GM23338 (cell line): ENCODE measurements around the gene ADGRD1. TPM values are rescaled to one million over a fixed set of nuclear protein-coding genes. Genes with fewer than 3 reads are reported as not detected.

Experiments
- ATAC-seq: fragments of 200-7000 bp; cut with Tn5 transposase; 3 replicates; pipeline ENCODE4 v1.9.1; 2020
- DNase-seq: peaks from one replicate; pipeline ENCODE4 v3.0.0-alpha.2; 2015; ENCODE audit warnings: low spot score
- H2AFZ ChIP-seq: fragments of 200-600 bp; sonication (generic); 2 replicates; pipeline ENCODE4 v1.8.0; 2016; ENCODE audit warnings: antibody characterized with exemption, mild to moderate bottlenecking, moderate library complexity
- H3F3A ChIP-seq: fragments of 200-600 bp; sonication (generic); replicated peaks from 2 replicates; pipeline ENCODE4 v1.8.0; 2017; ENCODE audit warnings: antibody characterized with exemption, mixed run types, low read depth
- H3K27ac ChIP-seq: fragments of 200-600 bp; sonication (generic); 2 replicates; pipeline ENCODE4 v1.6.1; 2016; ENCODE audit warnings: low read depth
- H3K27me3 ChIP-seq: fragments of 200-600 bp; sonication (generic); 2 replicates; pipeline ENCODE4 v1.8.0; 2016; ENCODE audit warnings: mild to moderate bottlenecking, mixed run types, moderate library complexity; ENCODE audit not compliant: insufficient read depth
- H3K36me3 ChIP-seq: fragments of 200-600 bp; sonication (generic); 2 replicates; pipeline ENCODE4 v1.8.0; 2016; ENCODE audit warnings: mild to moderate bottlenecking; ENCODE audit not compliant: insufficient read depth
- H3K4me1 ChIP-seq: fragments of 200-600 bp; sonication (generic); 2 replicates; pipeline ENCODE4 v1.8.0; 2016; ENCODE audit warnings: mild to moderate bottlenecking, moderate library complexity; ENCODE audit not compliant: insufficient read depth
- H3K4me2 ChIP-seq: fragments of 200-600 bp; sonication (generic); 2 replicates; pipeline ENCODE4 v1.7.1; 2017; ENCODE audit warnings: mixed run types
- H3K4me3 ChIP-seq: fragments of 200-600 bp; sonication (generic); 2 replicates; pipeline ENCODE4 v1.6.1; 2016; ENCODE audit warnings: mixed run types
- H3K79me2 ChIP-seq: fragments of 200-600 bp; sonication (generic); replicated peaks from 2 replicates; pipeline ENCODE4 v1.8.0; 2017; ENCODE audit warnings: mild to moderate bottlenecking; ENCODE audit not compliant: insufficient read depth
- H3K9me2 ChIP-seq: fragments of 200-600 bp; sonication (generic); 2 replicates; pipeline ENCODE4 v1.8.0; 2017; ENCODE audit not compliant: insufficient read depth
- H4K20me1 ChIP-seq: fragments of 200-600 bp; sonication (generic); replicated peaks from 2 replicates; pipeline ENCODE4 v1.8.0; 2017; ENCODE audit warnings: mild to moderate bottlenecking; ENCODE audit not compliant: insufficient read depth
- H3K27ac Mint-ChIP-seq: 2 replicates; pipeline ENCODE4 v1.8.0; 2020; ENCODE audit warnings: inconsistent platforms, mild to moderate bottlenecking, moderate library complexity, mixed read lengths
- H3K27me3 Mint-ChIP-seq: 3 replicates; pipeline ENCODE4 v1.8.0; 2022; ENCODE audit warnings: low read depth, mild to moderate bottlenecking, moderate library complexity, mixed read lengths, inconsistent platforms; ENCODE audit not compliant: insufficient read depth, poor library complexity
- H3K36me3 Mint-ChIP-seq: 3 replicates; pipeline ENCODE4 v1.8.0; 2021; ENCODE audit warnings: low read depth, mild to moderate bottlenecking, inconsistent platforms, moderate library complexity, mixed read lengths
- H3K4me1 Mint-ChIP-seq: 3 replicates; pipeline ENCODE4 v1.8.0; 2020; ENCODE audit warnings: mild to moderate bottlenecking, inconsistent platforms, mixed read lengths
- H3K4me3 Mint-ChIP-seq: 3 replicates; pipeline ENCODE4 v1.8.0; 2021; ENCODE audit warnings: moderate library complexity, mild to moderate bottlenecking, inconsistent platforms, mixed read lengths
- H3K9me3 Mint-ChIP-seq: 3 replicates; pipeline ENCODE4 v1.8.0; 2020; ENCODE audit warnings: moderate library complexity, mild to moderate bottlenecking, inconsistent platforms, mixed read lengths
- CREB1 ChIP-seq: fragments of 250-450 bp; sonication (Bioruptor Pico); IDR thresholded peaks from 2 replicates; pipeline ENCODE4 v1.5.0; 2020; ENCODE audit warnings: low read depth, mild to moderate bottlenecking, moderate library complexity
- EZH2 ChIP-seq: fragments of 200-600 bp; sonication (generic); IDR thresholded peaks from one replicate; pipeline ENCODE4 v1.8.0; 2017; ENCODE audit warnings: antibody characterized with exemption, mild to moderate bottlenecking, low read depth; ENCODE audit not compliant: unreplicated experiment
- EZH2phosphoT487 ChIP-seq: fragments of 200-600 bp; sonication (generic); IDR thresholded peaks from one replicate; pipeline ENCODE4 v1.8.1; 2018; ENCODE audit warnings: antibody characterized with exemption; ENCODE audit not compliant: unreplicated experiment
- JUNB ChIP-seq: IDR thresholded peaks from one replicate; pipeline ENCODE4 v1.6.1; 2016; ENCODE audit warnings: antibody characterized with exemption; ENCODE audit not compliant: unreplicated experiment
- POLR2AphosphoS5 ChIP-seq: IDR thresholded peaks from 2 replicates; pipeline ENCODE4 v1.6.1; 2016; ENCODE audit warnings: antibody characterized with exemption, low read depth
- ZNF331 ChIP-seq: fragments of 250-450 bp; sonication (Bioruptor Pico); IDR thresholded peaks from 2 replicates; pipeline ENCODE4 v1.5.0; 2020; ENCODE audit warnings: low read depth, mild to moderate bottlenecking, moderate library complexity
- polyA plus RNA-seq: library from polyadenylated mRNA; unstranded; fragments of >200 nt; fragmentation: Nextera tagmentation; extraction: Ambion mirVana; gene quantifications from 2 replicates; pipeline ENCODE4 v1.2.1, GENCODE V29; 2016
- total RNA-seq: library from RNA; depleted of rRNA; stranded (reverse); fragments of >200 nt; shearing (Covaris generic); gene quantifications from 2 replicates; pipeline ENCODE4 v1.2.3, GENCODE V29; 2014
- TF ChIP-seq, protein P1 (sequence below): IDR thresholded peaks from one replicate; pipeline ENCODE4 v1.6.1; 2018; ENCODE audit warnings: antibody characterized with exemption; ENCODE audit not compliant: unreplicated experiment
- TF ChIP-seq, protein P2 (sequence below), 2 experiments: fragments of 200-600 bp in 1 of 2; sonication (generic) in 1 of 2; conservative IDR thresholded peaks; 2 replicates each; pipeline versions ENCODE4 v1.5.1 to v1.6.1; 2016 to 2017; ENCODE audit warnings: antibody characterized with exemption in 2 of 2, low read depth in 2 of 2, mild to moderate bottlenecking in 2 of 2, moderate library complexity in 1 of 2
- TF ChIP-seq, protein P3 (sequence below): IDR thresholded peaks from 2 replicates; pipeline ENCODE4 v1.6.1; 2016; ENCODE audit warnings: antibody characterized with exemption

Gene ADGRD1
- total and polyA plus RNA-seq, 2 experiments from 2014 or later, result 1.4 TPM; not detected in 1

DNA sequence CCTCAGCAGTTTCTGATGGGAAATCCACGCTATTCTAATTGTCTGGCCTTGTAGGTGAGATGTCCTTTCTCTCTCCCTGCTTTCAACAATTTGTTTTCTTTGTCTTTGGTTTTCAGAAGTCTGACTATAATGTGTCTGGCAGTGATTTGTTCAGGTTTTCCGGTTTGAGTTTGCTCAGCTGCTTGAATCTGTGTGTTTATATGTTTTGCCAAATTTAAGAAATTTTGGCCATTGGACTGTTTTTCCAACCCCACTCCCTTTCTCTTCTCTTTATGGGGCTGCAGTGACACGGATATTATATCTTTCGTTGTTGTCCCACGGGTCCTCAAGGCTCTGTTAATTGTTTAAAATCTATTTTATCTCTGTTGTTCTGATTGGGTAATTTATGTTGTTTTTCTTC is 105.0 kb downstream of the ADGRD1 start (continued):
- TF ChIP-seq, protein P1, sequence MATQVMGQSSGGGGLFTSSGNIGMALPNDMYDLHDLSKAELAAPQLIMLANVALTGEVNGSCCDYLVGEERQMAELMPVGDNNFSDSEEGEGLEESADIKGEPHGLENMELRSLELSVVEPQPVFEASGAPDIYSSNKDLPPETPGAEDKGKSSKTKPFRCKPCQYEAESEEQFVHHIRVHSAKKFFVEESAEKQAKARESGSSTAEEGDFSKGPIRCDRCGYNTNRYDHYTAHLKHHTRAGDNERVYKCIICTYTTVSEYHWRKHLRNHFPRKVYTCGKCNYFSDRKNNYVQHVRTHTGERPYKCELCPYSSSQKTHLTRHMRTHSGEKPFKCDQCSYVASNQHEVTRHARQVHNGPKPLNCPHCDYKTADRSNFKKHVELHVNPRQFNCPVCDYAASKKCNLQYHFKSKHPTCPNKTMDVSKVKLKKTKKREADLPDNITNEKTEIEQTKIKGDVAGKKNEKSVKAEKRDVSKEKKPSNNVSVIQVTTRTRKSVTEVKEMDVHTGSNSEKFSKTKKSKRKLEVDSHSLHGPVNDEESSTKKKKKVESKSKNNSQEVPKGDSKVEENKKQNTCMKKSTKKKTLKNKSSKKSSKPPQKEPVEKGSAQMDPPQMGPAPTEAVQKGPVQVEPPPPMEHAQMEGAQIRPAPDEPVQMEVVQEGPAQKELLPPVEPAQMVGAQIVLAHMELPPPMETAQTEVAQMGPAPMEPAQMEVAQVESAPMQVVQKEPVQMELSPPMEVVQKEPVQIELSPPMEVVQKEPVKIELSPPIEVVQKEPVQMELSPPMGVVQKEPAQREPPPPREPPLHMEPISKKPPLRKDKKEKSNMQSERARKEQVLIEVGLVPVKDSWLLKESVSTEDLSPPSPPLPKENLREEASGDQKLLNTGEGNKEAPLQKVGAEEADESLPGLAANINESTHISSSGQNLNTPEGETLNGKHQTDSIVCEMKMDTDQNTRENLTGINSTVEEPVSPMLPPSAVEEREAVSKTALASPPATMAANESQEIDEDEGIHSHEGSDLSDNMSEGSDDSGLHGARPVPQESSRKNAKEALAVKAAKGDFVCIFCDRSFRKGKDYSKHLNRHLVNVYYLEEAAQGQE, result no peak
- no peak for TF ChIP-seq POLR2AphosphoS5
- no peak for TF ChIP-seq EZH2
- TF ChIP-seq, protein P2, sequence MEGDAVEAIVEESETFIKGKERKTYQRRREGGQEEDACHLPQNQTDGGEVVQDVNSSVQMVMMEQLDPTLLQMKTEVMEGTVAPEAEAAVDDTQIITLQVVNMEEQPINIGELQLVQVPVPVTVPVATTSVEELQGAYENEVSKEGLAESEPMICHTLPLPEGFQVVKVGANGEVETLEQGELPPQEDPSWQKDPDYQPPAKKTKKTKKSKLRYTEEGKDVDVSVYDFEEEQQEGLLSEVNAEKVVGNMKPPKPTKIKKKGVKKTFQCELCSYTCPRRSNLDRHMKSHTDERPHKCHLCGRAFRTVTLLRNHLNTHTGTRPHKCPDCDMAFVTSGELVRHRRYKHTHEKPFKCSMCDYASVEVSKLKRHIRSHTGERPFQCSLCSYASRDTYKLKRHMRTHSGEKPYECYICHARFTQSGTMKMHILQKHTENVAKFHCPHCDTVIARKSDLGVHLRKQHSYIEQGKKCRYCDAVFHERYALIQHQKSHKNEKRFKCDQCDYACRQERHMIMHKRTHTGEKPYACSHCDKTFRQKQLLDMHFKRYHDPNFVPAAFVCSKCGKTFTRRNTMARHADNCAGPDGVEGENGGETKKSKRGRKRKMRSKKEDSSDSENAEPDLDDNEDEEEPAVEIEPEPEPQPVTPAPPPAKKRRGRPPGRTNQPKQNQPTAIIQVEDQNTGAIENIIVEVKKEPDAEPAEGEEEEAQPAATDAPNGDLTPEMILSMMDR (conservative IDR thresholded peaks at IDR 0.05; ENCODE audit: low read depth in 2 of 2), result no peak
- TF ChIP-seq EZH2phosphoT487, result no peak
- no peak for TF ChIP-seq CREB1 (CRISPR knock-in tag)
- no peak for TF ChIP-seq JUNB

DNA sequence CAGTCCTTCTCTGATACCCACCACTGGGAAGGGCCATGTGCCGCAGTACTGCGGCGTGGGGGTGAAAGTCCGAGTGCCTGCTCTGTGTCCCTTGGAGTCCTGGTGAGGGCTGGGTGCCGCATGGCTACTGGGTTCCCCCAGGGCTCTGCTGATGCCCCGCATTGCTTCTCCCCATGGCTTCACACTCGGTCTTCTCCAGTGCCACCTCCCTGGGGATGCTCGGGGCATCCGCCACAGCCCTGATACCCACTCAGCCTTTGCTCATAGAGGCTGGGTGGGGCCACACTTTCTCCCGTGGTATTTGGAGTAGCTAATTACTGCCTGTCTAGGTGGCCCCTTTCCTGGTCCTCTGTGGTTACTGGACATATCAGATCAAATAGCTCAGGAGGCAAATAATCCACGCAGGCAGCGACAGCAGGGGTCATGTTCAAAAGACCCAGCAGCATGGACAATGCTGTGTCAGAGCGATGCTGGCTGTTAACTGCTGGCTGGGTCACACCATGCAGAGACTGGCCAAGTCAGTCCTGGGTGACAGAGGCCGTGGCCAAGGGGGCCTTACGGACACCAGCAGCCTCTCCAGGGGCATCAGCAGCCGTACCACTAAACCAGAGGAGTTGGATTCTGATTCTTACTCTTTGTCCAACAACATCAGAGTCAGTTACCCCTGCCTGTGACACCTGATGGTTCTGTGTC is 106.5 kb downstream of the ADGRD1 start:
- peaks cover 2% of the 10 kb centered on the region for H3K27me3 Mint-ChIP-seq
- ATAC-seq (no peak), DNase-seq (no peak)
- Histone ChIP-seq H4K20me1 (no peaks in the 10 kb centered on the region), H3F3A (no peaks in the 10 kb centered on the region), H3K4me3 (no peak overlapping the region), H3K79me2 (no peaks in the 10 kb centered on the region), H3K36me3 (no peaks in the 10 kb centered on the region), H3K9me2 (no peaks in the 10 kb centered on the region), H3K4me2 (no peak overlapping the region), H3K27ac (no peak overlapping the region), H2AFZ (no peak overlapping the region), H3K27me3 (no peaks in the 10 kb centered on the region), H3K4me1 (no peaks in the 10 kb centered on the region)
- H3K4me3 Mint-ChIP-seq, result no peak overlapping the region
- H3K4me1 Mint-ChIP-seq, result no peaks in the 10 kb centered on the region; the same call in 2 of the 3 replicates
- no peak overlapping the region for H3K27ac Mint-ChIP-seq
- H3K36me3 Mint-ChIP-seq, result no peaks in the 10 kb centered on the region
- no peaks in the 10 kb centered on the region for H3K9me3 Mint-ChIP-seq
- TF ChIP-seq ZNF331 (CRISPR knock-in tag) (no peak), EZH2phosphoT487 (no peak)
- TF ChIP-seq, protein P3, sequence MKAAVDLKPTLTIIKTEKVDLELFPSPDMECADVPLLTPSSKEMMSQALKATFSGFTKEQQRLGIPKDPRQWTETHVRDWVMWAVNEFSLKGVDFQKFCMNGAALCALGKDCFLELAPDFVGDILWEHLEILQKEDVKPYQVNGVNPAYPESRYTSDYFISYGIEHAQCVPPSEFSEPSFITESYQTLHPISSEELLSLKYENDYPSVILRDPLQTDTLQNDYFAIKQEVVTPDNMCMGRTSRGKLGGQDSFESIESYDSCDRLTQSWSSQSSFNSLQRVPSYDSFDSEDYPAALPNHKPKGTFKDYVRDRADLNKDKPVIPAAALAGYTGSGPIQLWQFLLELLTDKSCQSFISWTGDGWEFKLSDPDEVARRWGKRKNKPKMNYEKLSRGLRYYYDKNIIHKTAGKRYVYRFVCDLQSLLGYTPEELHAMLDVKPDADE, result no peak
- TF ChIP-seq, protein P2 (conservative IDR thresholded peaks at IDR 0.05; ENCODE audit: low read depth in 2 of 2), result no peak
